HG02840 (cell line): Measurements from ENCODE around the gene CLIC1.
"Not testable (repeated sequence)": the region's sequence is repeated elsewhere in the genome, so short reads cannot be mapped to it uniquely, and the experiment has no call there.

Experiments
- ATAC-seq: cut with Tn5 transposase; IDR thresholded peaks from one replicate; pipeline ENCODE4 v1.9.1; 2021; ENCODE audit warnings: mild to moderate bottlenecking, moderate library complexity, moderate number of reproducible peaks; ENCODE audit not compliant: unreplicated experiment, low FRiP score

The CLIC1 gene

GRCh38 chr6:31725502-31726350 lies 10.6 kb downstream of the CLIC1 start:
- no peak for ATAC-seq

- ATAC-seq = no peak
Measured at GRCh38 chr6:31723980-31724691, 12.2 kb downstream of the CLIC1 start.

GRCh38 chr6:31723245-31723979 lies 12.9 kb downstream of the CLIC1 start, which contains the start of gene MPIG6B:
Gene MPIG6B (plus strand): TSS chr6:31723373. CDS start chr6:31723384, 11 bp downstream.
- ATAC-seq = no peak

GRCh38 chr6:31722173-31722572 lies 14.2 kb downstream of the CLIC1 start:
- no peak for ATAC-seq

- no peak for ATAC-seq
Measured at GRCh38 chr6:31721351-31722020, 14.8 kb downstream of the CLIC1 start, which contains the start of gene LY6G6C. Gene LY6G6C (minus strand): TSS chr6:31721746. CDS start chr6:31721679, 67 bp downstream.

- no peak for ATAC-seq
Measured at GRCh38 chr6:31720196-31720770, 16.0 kb downstream of the CLIC1 start.

- ATAC-seq = no peak
Measured at GRCh38 chr6:31719001-31719400, 17.3 kb downstream of the CLIC1 start.

GRCh38 chr6:31718265-31718664 lies 18.1 kb downstream of the CLIC1 start:
- no peak for ATAC-seq

- no peak for ATAC-seq
Measured at GRCh38 chr6:31717499-31718222, 18.7 kb downstream of the CLIC1 start.

- ATAC-seq = no peak
Measured at GRCh38 chr6:31715022-31715958, 21.0 kb downstream of the CLIC1 start, which contains the start of gene LY6G6D. Gene LY6G6D (plus strand): TSS chr6:31715348. CDS start chr6:31715356, 8 bp downstream.

GRCh38 chr6:31713991-31714684 lies 22.2 kb downstream of the CLIC1 start:
- no peak for ATAC-seq

GRCh38 chr6:31713465-31713864 lies 22.9 kb downstream of the CLIC1 start:
- ATAC-seq = no peak

GRCh38 chr6:31712296-31712695 lies 24.0 kb downstream of the CLIC1 start:
- ATAC-seq = no peak

GRCh38 chr6:31711233-31711632 lies 25.1 kb downstream of the CLIC1 start:
- no peak for ATAC-seq

- no peak for ATAC-seq
Measured at GRCh38 chr6:31710523-31711219, 25.7 kb downstream of the CLIC1 start.

GRCh38 chr6:31709157-31709556 lies 27.2 kb downstream of the CLIC1 start:
- not testable (repeated sequence) for ATAC-seq

GRCh38 chr6:31708224-31708623 lies 28.1 kb downstream of the CLIC1 start:
- ATAC-seq = no peak
